ENCODE results near the gene SYNPR. TPM values are rescaled to one million over a fixed set of nuclear protein-coding genes. Genes with fewer than 3 reads are reported as not detected.

SYNPR gene
- total RNA-seq, 2 experiments from 2014 or later = not detected

DNA sequence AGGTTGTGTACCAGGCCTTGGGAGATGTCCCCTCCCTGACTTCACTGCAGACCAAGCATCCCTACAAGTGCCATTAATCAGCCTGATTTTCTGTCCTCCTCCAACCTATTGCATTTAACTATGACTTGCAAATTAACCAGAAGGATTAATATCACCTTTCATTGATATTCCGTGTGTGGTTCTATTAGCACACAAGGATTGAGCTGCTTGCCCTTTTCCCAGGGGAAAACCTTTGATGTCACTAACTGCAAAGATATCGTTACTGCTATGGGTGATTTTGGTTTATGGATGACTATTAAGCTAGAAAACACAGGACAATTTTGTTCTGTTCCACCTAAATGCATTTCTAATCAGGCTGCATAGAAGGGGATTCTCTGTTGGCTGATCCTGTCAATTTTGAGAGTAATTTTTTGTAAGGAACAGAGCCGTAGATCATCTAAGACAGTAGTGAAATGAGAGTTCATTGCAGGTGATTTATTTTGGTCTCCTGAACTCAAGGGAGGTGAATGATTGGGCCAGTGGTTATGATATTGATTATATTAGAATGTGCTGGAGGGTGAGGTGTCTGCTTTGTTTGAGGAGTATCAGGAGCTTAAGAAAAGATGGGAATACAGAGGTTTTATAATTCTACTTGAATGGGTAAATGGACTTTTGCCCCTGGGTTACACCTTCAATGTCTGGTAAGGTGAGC lies 196.9 kb downstream of the SYNPR start:
- ChIA-PET CTCF (no interaction called here), POLR2A (no interaction called here)
- Histone ChIP-seq H3K36me3 (ENCODE audit: insufficient read depth, low read length) (no peaks in the 10 kb centered on the region), H3K9me3 (ENCODE audit: control insufficient read depth in 1 of 2, insufficient read depth in 1 of 2, low read length in 2 of 2) (peaks cover 0 to 9% of the 10 kb centered on the region in 2 experiments), H3K27ac (ENCODE audit: low read depth in 1 of 2, low read length in 2 of 2) (no peak overlapping the region), H3K4me3 (ENCODE audit: low read length) (no peak overlapping the region), H3K4me1 (ENCODE audit: insufficient read depth, low read length) (no peaks in the 10 kb centered on the region), H3K27me3 (ENCODE audit: control insufficient read depth in 1 of 2, insufficient read depth in 2 of 2, low read length in 2 of 2) (no peaks in the 10 kb centered on the region)
- no peak overlapping the region for H3K4me3 Mint-ChIP-seq
- peaks cover 2% of the 10 kb centered on the region for H3K9me3 Mint-ChIP-seq
- peaks cover 14% of the 10 kb centered on the region for H3K27me3 Mint-ChIP-seq
- TF ChIP-seq, protein P1, sequence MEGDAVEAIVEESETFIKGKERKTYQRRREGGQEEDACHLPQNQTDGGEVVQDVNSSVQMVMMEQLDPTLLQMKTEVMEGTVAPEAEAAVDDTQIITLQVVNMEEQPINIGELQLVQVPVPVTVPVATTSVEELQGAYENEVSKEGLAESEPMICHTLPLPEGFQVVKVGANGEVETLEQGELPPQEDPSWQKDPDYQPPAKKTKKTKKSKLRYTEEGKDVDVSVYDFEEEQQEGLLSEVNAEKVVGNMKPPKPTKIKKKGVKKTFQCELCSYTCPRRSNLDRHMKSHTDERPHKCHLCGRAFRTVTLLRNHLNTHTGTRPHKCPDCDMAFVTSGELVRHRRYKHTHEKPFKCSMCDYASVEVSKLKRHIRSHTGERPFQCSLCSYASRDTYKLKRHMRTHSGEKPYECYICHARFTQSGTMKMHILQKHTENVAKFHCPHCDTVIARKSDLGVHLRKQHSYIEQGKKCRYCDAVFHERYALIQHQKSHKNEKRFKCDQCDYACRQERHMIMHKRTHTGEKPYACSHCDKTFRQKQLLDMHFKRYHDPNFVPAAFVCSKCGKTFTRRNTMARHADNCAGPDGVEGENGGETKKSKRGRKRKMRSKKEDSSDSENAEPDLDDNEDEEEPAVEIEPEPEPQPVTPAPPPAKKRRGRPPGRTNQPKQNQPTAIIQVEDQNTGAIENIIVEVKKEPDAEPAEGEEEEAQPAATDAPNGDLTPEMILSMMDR (IDR thresholded peaks at IDR 0.05) = no peak
- no peak overlapping the region for H3K27ac Mint-ChIP-seq
- intact Hi-C loops (cut with DNase I, micrococcal nuclease) = no loop called here
- H3K4me1 Mint-ChIP-seq (ENCODE audit: low read depth) = no peaks in the 10 kb centered on the region
- no peaks in the 10 kb centered on the region for H3K36me3 Mint-ChIP-seq (ENCODE audit: low read depth)
- ATAC-seq (ENCODE audit: poor library complexity) = no peak
- DNase-seq = no peak

DNA sequence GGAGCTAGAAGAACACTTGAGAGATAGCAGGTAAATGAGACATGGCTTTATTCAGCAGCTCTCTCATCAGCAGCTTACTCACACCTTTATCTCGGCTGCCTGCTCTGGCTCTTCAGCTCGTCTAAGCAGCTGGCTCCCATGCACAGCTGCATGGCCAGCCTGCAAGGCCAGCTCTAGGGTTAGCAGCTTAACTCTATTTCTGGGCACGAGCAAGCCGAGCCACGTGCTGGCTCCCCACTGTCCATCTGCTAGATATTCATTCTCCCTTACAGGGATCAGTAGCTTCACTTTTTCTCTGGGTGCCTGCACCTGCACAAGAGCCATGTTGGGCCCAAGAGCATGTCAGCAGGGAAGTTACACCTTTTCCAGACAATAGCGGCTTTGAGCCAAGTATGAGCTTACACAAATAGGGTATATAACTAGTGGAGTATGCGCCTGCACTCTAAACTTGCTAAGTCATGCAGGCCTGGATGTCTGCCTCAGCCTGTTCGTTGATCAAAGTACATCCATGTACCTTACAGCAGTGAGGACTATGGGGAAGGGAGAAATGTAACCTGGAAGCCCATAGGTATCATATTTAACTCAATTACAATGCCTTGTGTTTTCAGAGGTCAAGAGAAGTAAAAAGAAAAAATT lies 199.5 kb downstream of the SYNPR start:
- intact Hi-C loops (cut with DNase I, micrococcal nuclease) = no loop called here
- no peak overlapping the region for H3K27ac ChIP-seq (ENCODE audit: low read depth in 1 of 2, low read length in 2 of 2)
- no peak overlapping the region for H3K4me3 ChIP-seq (ENCODE audit: low read length)
- ATAC-seq (ENCODE audit: poor library complexity) (no peak), DNase-seq (no peak)
- no peaks in the 10 kb centered on the region for H3K4me1 ChIP-seq (ENCODE audit: insufficient read depth, low read length)
- H3K27me3 ChIP-seq (ENCODE audit: control insufficient read depth in 1 of 2, insufficient read depth in 2 of 2, low read length in 2 of 2) = no peaks in the 10 kb centered on the region
- CTCF ChIA-PET = no interaction called here
- peaks cover 0 to 5% of the 10 kb centered on the region in 2 experiments for H3K9me3 ChIP-seq (ENCODE audit: control insufficient read depth in 1 of 2, insufficient read depth in 1 of 2, low read length in 2 of 2)
- Mint-ChIP-seq H3K27me3 (peaks cover 14% of the 10 kb centered on the region), H3K9me3 (peaks cover 4% of the 10 kb centered on the region), H3K4me3 (no peak overlapping the region), H3K36me3 (ENCODE audit: low read depth) (no peaks in the 10 kb centered on the region), H3K27ac (no peak overlapping the region), H3K4me1 (ENCODE audit: low read depth) (no peaks in the 10 kb centered on the region)
- no peaks in the 10 kb centered on the region for H3K36me3 ChIP-seq (ENCODE audit: insufficient read depth, low read length)
- POLR2A ChIA-PET = no interaction called here
- TF ChIP-seq, protein P1 (IDR thresholded peaks at IDR 0.05) = no peak

DNA sequence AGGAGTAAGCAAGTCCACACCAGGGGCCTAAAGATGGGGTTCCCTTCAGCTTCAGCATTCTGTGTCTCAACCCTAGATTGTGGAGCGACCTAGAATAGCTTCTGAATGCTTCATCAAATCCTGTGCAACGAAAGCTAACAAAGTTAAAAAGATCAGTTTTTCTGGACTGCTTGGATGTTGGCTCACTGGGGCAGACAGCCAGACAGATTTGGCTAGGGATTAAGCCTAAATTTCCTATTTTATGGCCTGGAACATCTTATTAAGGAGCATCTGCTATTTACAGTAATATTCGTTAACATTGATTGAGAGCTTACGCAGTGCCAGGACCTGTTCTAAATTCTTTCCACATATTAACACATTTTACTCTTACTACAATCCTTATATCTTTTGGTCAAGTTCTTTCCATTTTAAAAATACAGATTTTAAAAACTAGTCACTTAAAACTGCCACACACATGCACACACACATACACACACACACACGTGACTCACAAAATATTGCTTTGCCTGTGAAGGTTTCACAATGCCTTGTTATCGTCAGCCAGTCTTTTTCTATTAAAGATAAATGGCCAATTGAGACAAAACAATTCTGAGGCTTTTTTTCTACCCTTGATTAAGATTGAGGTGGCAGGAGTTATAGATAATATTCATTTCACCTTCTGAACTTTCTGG lies 201.0 kb downstream of the SYNPR start:
- no peaks in the 10 kb centered on the region for H3K27me3 ChIP-seq (ENCODE audit: control insufficient read depth in 1 of 2, insufficient read depth in 2 of 2, low read length in 2 of 2)
- peaks cover 10% of the 10 kb centered on the region for H3K27me3 Mint-ChIP-seq
- H3K9me3 ChIP-seq (ENCODE audit: control insufficient read depth in 1 of 2, insufficient read depth in 1 of 2, low read length in 2 of 2) = peaks cover 0 to 5% of the 10 kb centered on the region in 2 experiments
- ChIA-PET POLR2A (no interaction called here), CTCF (no interaction called here)
- H3K9me3 Mint-ChIP-seq = peaks cover 4% of the 10 kb centered on the region
- H3K4me1 Mint-ChIP-seq (ENCODE audit: low read depth) = no peaks in the 10 kb centered on the region
- DNase-seq = no peak
- no peaks in the 10 kb centered on the region for H3K36me3 Mint-ChIP-seq (ENCODE audit: low read depth)
- H3K36me3 ChIP-seq (ENCODE audit: insufficient read depth, low read length) = no peaks in the 10 kb centered on the region
- no peak overlapping the region for H3K27ac Mint-ChIP-seq
- no peak overlapping the region for H3K4me3 Mint-ChIP-seq
- H3K4me1 ChIP-seq (ENCODE audit: insufficient read depth, low read length) = no peaks in the 10 kb centered on the region
- intact Hi-C loops (cut with DNase I, micrococcal nuclease) = no loop called here
- H3K27ac ChIP-seq (ENCODE audit: low read depth in 1 of 2, low read length in 2 of 2) = no peak overlapping the region
- no peak overlapping the region for H3K4me3 ChIP-seq (ENCODE audit: low read length)
- TF ChIP-seq, protein P1 (IDR thresholded peaks at IDR 0.05) = no peak
- ATAC-seq (ENCODE audit: poor library complexity) = no peak
